Measurements from ENCODE around the gene RPL28. TPM values are rescaled to one million over a fixed set of nuclear protein-coding genes. Genes with fewer than 3 reads are reported as not detected.
"Not testable (repeated sequence)": the region's sequence is repeated elsewhere in the genome, so short reads cannot be mapped to it uniquely, and the experiment has no call there.

RPL28 gene
- total RNA-seq, 2 donors from 2014 or later: 3,164 to 3,616 TPM

- Mint-ChIP-seq H3K4me3 (peak overlapping the region; percentile 76), H3K4me1 (peaks cover 19% of the 10 kb centered on the region), H3K27ac (no peak overlapping the region), H3K27me3 (peaks cover 68% of the 10 kb centered on the region), H3K36me3 (ENCODE audit: low read depth) (peaks cover 9% of the 10 kb centered on the region)
- ATAC-seq: no peak
- DNase-seq: no peak
- H3K9me3 ChIP-seq (ENCODE audit: control insufficient read depth, low read length, poor library complexity, severe bottlenecking): no peaks in the 10 kb centered on the region
Observed at GRCh38 chr19:55441319-55441691, 55.6 kb downstream of the RPL28 start.

GRCh38 chr19:55441692-55442321 lies 56.1 kb downstream of the RPL28 start:
- ATAC-seq: peak; percentile 14
- no peak for DNase-seq
- H3K9me3 ChIP-seq (ENCODE audit: control insufficient read depth, low read length, poor library complexity, severe bottlenecking): no peaks in the 10 kb centered on the region
- Mint-ChIP-seq H3K4me3 (peak overlapping the region; percentile 76), H3K27me3 (peaks cover 64% of the 10 kb centered on the region), H3K36me3 (ENCODE audit: low read depth) (peaks cover 9% of the 10 kb centered on the region), H3K27ac (no peak overlapping the region), H3K4me1 (peaks cover 19% of the 10 kb centered on the region)

- ATAC-seq: peak; percentile 74
- DNase-seq: no peak
- no peaks in the 10 kb centered on the region for H3K9me3 ChIP-seq (ENCODE audit: control insufficient read depth, low read length, poor library complexity, severe bottlenecking)
- H3K4me3 Mint-ChIP-seq: peak overlapping the region; percentile 68
- peaks cover 58% of the 10 kb centered on the region for H3K27me3 Mint-ChIP-seq
- peaks cover 19% of the 10 kb centered on the region for H3K4me1 Mint-ChIP-seq
- peaks cover 9% of the 10 kb centered on the region for H3K36me3 Mint-ChIP-seq (ENCODE audit: low read depth)
- no peak overlapping the region for H3K27ac Mint-ChIP-seq
Observed at GRCh38 chr19:55442372-55442961, 56.7 kb downstream of the RPL28 start.

GRCh38 chr19:55443045-55443823 lies 57.5 kb downstream of the RPL28 start, which contains the start of gene SHISA7:
Gene SHISA7, minus strand, starts transcription at chr19:55443300. Its CDS starts 437 bp downstream, at chr19:55442863.
- H3K9me3 ChIP-seq (ENCODE audit: control insufficient read depth, low read length, poor library complexity, severe bottlenecking): no peaks in the 10 kb centered on the region
- no peak for ATAC-seq
- Mint-ChIP-seq H3K27ac (no peak within 1 kb of the TSS), H3K4me3 (peak within 1 kb of the TSS; percentile 68), H3K36me3 (ENCODE audit: low read depth) (peaks cover 9% of the 10 kb centered on the region), H3K27me3 (peaks cover 58% of the 10 kb centered on the region), H3K4me1 (peaks cover 19% of the 10 kb centered on the region)
- no peak for DNase-seq

- H3K4me1 Mint-ChIP-seq: peaks cover 19% of the 10 kb centered on the region
- no peak for ATAC-seq
- H3K9me3 ChIP-seq (ENCODE audit: control insufficient read depth, low read length, poor library complexity, severe bottlenecking): no peaks in the 10 kb centered on the region
- H3K4me3 Mint-ChIP-seq: peak overlapping the region; percentile 68
- H3K36me3 Mint-ChIP-seq (ENCODE audit: low read depth): peaks cover 9% of the 10 kb centered on the region
- no peak for DNase-seq
- H3K27me3 Mint-ChIP-seq: peaks cover 50% of the 10 kb centered on the region
- H3K27ac Mint-ChIP-seq: no peak overlapping the region
Observed at GRCh38 chr19:55443824-55444480, 58.2 kb downstream of the RPL28 start.

- Mint-ChIP-seq H3K27me3 (peaks cover 44% of the 10 kb centered on the region), H3K36me3 (ENCODE audit: low read depth) (peaks cover 8% of the 10 kb centered on the region), H3K27ac (no peak overlapping the region), H3K4me3 (no peak overlapping the region), H3K4me1 (peaks cover 19% of the 10 kb centered on the region)
- DNase-seq: no peak
- no peak for ATAC-seq
- no peaks in the 10 kb centered on the region for H3K9me3 ChIP-seq (ENCODE audit: control insufficient read depth, low read length, poor library complexity, severe bottlenecking)
Observed at GRCh38 chr19:55444646-55445045, 58.9 kb downstream of the RPL28 start.

GRCh38 chr19:55446060-55446459 lies 60.3 kb downstream of the RPL28 start:
- peaks cover 31% of the 10 kb centered on the region for H3K27me3 Mint-ChIP-seq
- H3K9me3 ChIP-seq (ENCODE audit: control insufficient read depth, low read length, poor library complexity, severe bottlenecking): no peaks in the 10 kb centered on the region
- no peak overlapping the region for H3K4me3 Mint-ChIP-seq
- ATAC-seq (no peak), DNase-seq (no peak)
- no peak overlapping the region for H3K27ac Mint-ChIP-seq
- peaks cover 8% of the 10 kb centered on the region for H3K36me3 Mint-ChIP-seq (ENCODE audit: low read depth)
- H3K4me1 Mint-ChIP-seq: peaks cover 19% of the 10 kb centered on the region

- DNase-seq (no peak), ATAC-seq (peak; percentile 30)
- no peaks in the 10 kb centered on the region for H3K9me3 ChIP-seq (ENCODE audit: control insufficient read depth, low read length, poor library complexity, severe bottlenecking)
- H3K4me1 Mint-ChIP-seq: peaks cover 16% of the 10 kb centered on the region
- no peak overlapping the region for H3K4me3 Mint-ChIP-seq
- H3K27ac Mint-ChIP-seq: no peak overlapping the region
- H3K27me3 Mint-ChIP-seq: peaks cover 24% of the 10 kb centered on the region
- H3K36me3 Mint-ChIP-seq (ENCODE audit: low read depth): peaks cover 4% of the 10 kb centered on the region
Observed at GRCh38 chr19:55447421-55448174, 61.9 kb downstream of the RPL28 start.

GRCh38 chr19:55448175-55448490 lies 62.4 kb downstream of the RPL28 start:
- Mint-ChIP-seq H3K27me3 (peaks cover 24% of the 10 kb centered on the region), H3K4me1 (peaks cover 11% of the 10 kb centered on the region)
- H3K9me3 ChIP-seq (ENCODE audit: control insufficient read depth, low read length, poor library complexity, severe bottlenecking); H3K27ac Mint-ChIP-seq; DNase-seq; ATAC-seq; H3K36me3 Mint-ChIP-seq (ENCODE audit: low read depth); H3K4me3 Mint-ChIP-seq: not testable (repeated sequence)

- no peaks in the 10 kb centered on the region for H3K9me3 ChIP-seq (ENCODE audit: control insufficient read depth, low read length, poor library complexity, severe bottlenecking)
- no peak for ATAC-seq
- Mint-ChIP-seq H3K4me3 (no peak overlapping the region), H3K4me1 (peaks cover 9% of the 10 kb centered on the region), H3K27me3 (peaks cover 14% of the 10 kb centered on the region), H3K27ac (no peak overlapping the region), H3K36me3 (ENCODE audit: low read depth) (peaks cover 9% of the 10 kb centered on the region)
- DNase-seq: no peak
Observed at GRCh38 chr19:55449469-55449868, 63.7 kb downstream of the RPL28 start.

- Mint-ChIP-seq H3K4me3 (peak overlapping the region; percentile 81), H3K36me3 (ENCODE audit: low read depth) (peaks cover 9% of the 10 kb centered on the region), H3K4me1 (peaks cover 12% of the 10 kb centered on the region), H3K27me3 (no peaks in the 10 kb centered on the region), H3K27ac (no peak overlapping the region)
- ATAC-seq: peak; percentile 49
- no peaks in the 10 kb centered on the region for H3K9me3 ChIP-seq (ENCODE audit: control insufficient read depth, low read length, poor library complexity, severe bottlenecking)
- DNase-seq: no peak
Observed at GRCh38 chr19:55451163-55451964, 65.6 kb downstream of the RPL28 start.

Data from T-helper 17 cell (primary cell).